Cardiac fibroblast (primary cell): ENCODE results near the gene RAB27A.
"Not testable (repeated sequence)": the region's sequence is repeated elsewhere in the genome, so short reads cannot be mapped to it uniquely, and the experiment has no call there.

Experiments used
- DNase-seq, 2 donors: peaks; one replicate each; pipeline versions ENCODE4 v3.0.0 to v3.0.0-alpha.2; 2010; ENCODE audit warnings: low read depth in 2 of 2
- H3K4me3 ChIP-seq, 2 donors: replicated peaks in 1 of 2; 1 replicate in 1 of 2; 2 replicates in 1 of 2; pipeline ENCODE4 v1.5.1; 2011; ENCODE audit warnings: low read depth in 2 of 2, low read length in 2 of 2, mild to moderate bottlenecking in 2 of 2, moderate library complexity in 1 of 2
- CTCF ChIP-seq: IDR thresholded peaks from one replicate; pipeline ENCODE4 v1.5.1; 2011; ENCODE audit warnings: low read depth, mild to moderate bottlenecking, low read length, inconsistent platforms

The RAB27A gene

GRCh38 chr15:55289011-55289745 is 435 bp downstream of the RAB27A start:
- no peak for TF ChIP-seq CTCF
- H3K4me3 ChIP-seq: peak overlapping the region; percentile 72 to 87
- peak; percentile 59 to 62 for DNase-seq

GRCh38 chr15:55288006-55288717 is 1.5 kb downstream of the RAB27A start:
- no peak for DNase-seq
- peak overlapping the region in 1 of 2 donors; percentile 72 for H3K4me3 ChIP-seq
- no peak for TF ChIP-seq CTCF

GRCh38 chr15:55286442-55287189 is 3.0 kb downstream of the RAB27A start:
- DNase-seq, H3K4me3 ChIP-seq: not testable (repeated sequence)

GRCh38 chr15:55284426-55284825 is 5.2 kb downstream of the RAB27A start:
- H3K4me3 ChIP-seq: no peak overlapping the region
- DNase-seq: no peak
- TF ChIP-seq CTCF: no peak

- no peak overlapping the region for H3K4me3 ChIP-seq
- TF ChIP-seq CTCF: no peak
- no peak for DNase-seq
Observed at GRCh38 chr15:55283379-55284147, 6.0 kb downstream of the RAB27A start.

GRCh38 chr15:55282284-55282833 is 7.3 kb downstream of the RAB27A start:
- H3K4me3 ChIP-seq: peak overlapping the region; percentile 13 to 16
- TF ChIP-seq CTCF: no peak
- DNase-seq: peak; percentile 80 to 82
